HCT116 (cell line): ENCODE measurements around the gene ZNF665. TPM values are rescaled to one million over a fixed set of nuclear protein-coding genes. Genes with fewer than 3 reads are reported as not detected.

Experiments
- ATAC-seq: fragments of 200-7000 bp; cut with Tn5 transposase; 2 replicates; pipeline ENCODE4 v1.9.1; 2020; ENCODE audit warnings: mild to moderate bottlenecking, moderate library complexity
- BruUV-seq: library from RNA; stranded (reverse); fragments of 400-500 nt; replicated peaks from 2 replicates; lab custom pipeline; 2021; lab: Mats Ljungman, UMichigan
- CTCF ChIA-PET: fragments of 300-600 bp; sonication (Branson Sonifier 250); formaldehyde crosslinking; loops from one replicate; lab custom pipeline; 2021; ENCODE audit warnings: antibody characterized with exemption; lab: Charles Lee
- POLR2A ChIA-PET: fragments of 300-600, 350-600 bp; sonication (Branson Sonifier 250); formaldehyde crosslinking; loops from one replicate; lab custom pipeline; 2021; ENCODE audit warnings: antibody characterized with exemption; lab: Charles Lee
- RAD21 ChIA-PET, 2 experiments: fragments of 300-600 bp; sonication (Branson Sonifier 250); formaldehyde crosslinking; loops; one replicate each; lab custom pipeline; 2023; ENCODE audit warnings: low total read pairs in 2 of 2; ENCODE audit not compliant: uncharacterized antibody in 2 of 2, unreplicated experiment in 2 of 2, low non-redundant PET in 1 of 2; lab: Charles Lee
- DNase-seq: peaks from one replicate; pipeline ENCODE4 v3.0.0-alpha.2; 2010; ENCODE audit warnings: low read depth, low spot score
- H2AFZ ChIP-seq: fragments of 200-600 bp; shearing (Covaris generic), sonication (generic); 2 replicates; pipeline ENCODE4 v1.6.1; 2017; ENCODE audit warnings: low read depth, mixed run types, mixed read lengths, antibody characterized with exemption, low read length; ENCODE audit not compliant: poor library complexity, severe bottlenecking
- H3K27ac ChIP-seq: 2 replicates; pipeline ENCODE4 v1.5.1; 2012; ENCODE audit warnings: low read depth, low read length
- H3K27me3 ChIP-seq: fragments of 200-600 bp; sonication (generic); 2 replicates; pipeline ENCODE4 v1.6.1; 2016; ENCODE audit warnings: mixed run types, low read length, mixed read lengths; ENCODE audit not compliant: insufficient read depth
- H3K36me3 ChIP-seq, 2 experiments: fragments of 200-500 bp in 1 of 2; fragments of 200-600 bp in 1 of 2; sonication (Bioruptor generic) in 1 of 2; sonication (generic) in 1 of 2; 2 replicates each; pipeline versions ENCODE4 v1.5.1 to v1.6.1; 2014 to 2016; ENCODE audit warnings: low read length in 2 of 2, inconsistent platforms in 1 of 2, mixed read lengths in 1 of 2, mixed run types in 1 of 2; ENCODE audit not compliant: insufficient read depth in 2 of 2, control insufficient read depth in 1 of 2
- H3K4me1 ChIP-seq, 2 experiments: fragments of 200-600 bp in 1 of 2; sonication (generic) in 1 of 2; 2 replicates each; pipeline versions ENCODE4 v1.5.1 to v1.6.1; 2012 to 2017; ENCODE audit warnings: low read length in 2 of 2, inconsistent platforms in 1 of 2, mild to moderate bottlenecking in 1 of 2, mixed read lengths in 1 of 2, mixed run types in 1 of 2, moderate library complexity in 1 of 2; ENCODE audit not compliant: insufficient read depth in 2 of 2, control insufficient read depth in 1 of 2
- H3K4me2 ChIP-seq: fragments of 200-600 bp; sonication (generic); 2 replicates; pipeline ENCODE4 v1.6.1; 2017; ENCODE audit warnings: mixed run types, low read length, mixed read lengths
- H3K4me3 ChIP-seq, 2 experiments: fragments of 200-600 bp in 1 of 2; sonication (generic) in 1 of 2; replicated peaks in 1 of 2; 2 replicates each; pipeline ENCODE4 v1.5.1; 2011 to 2016; ENCODE audit warnings: low read length in 2 of 2, control low read depth in 1 of 2, low read depth in 1 of 2, mild to moderate bottlenecking in 1 of 2, mixed read lengths in 1 of 2, mixed run types in 1 of 2
- H3K79me2 ChIP-seq: fragments of 200-600 bp; sonication (generic); 2 replicates; pipeline ENCODE4 v1.6.1; 2017; ENCODE audit warnings: mild to moderate bottlenecking, mixed run types, low read length, moderate library complexity, mixed read lengths; ENCODE audit not compliant: insufficient read depth
- H3K9ac ChIP-seq: fragments of 200-600 bp; sonication (generic); 2 replicates; pipeline ENCODE4 v1.6.1; 2016; ENCODE audit warnings: low read length, mixed read lengths
- H3K9me2 ChIP-seq: fragments of 200-600 bp; sonication (generic), shearing (Covaris generic); 2 replicates; pipeline ENCODE4 v1.6.1; 2017; ENCODE audit warnings: mixed run types, mild to moderate bottlenecking, moderate library complexity; ENCODE audit not compliant: insufficient read depth
- H3K9me3 ChIP-seq, 2 experiments: fragments of 200-500 bp in 1 of 2; fragments of 200-600 bp in 1 of 2; sonication (Bioruptor generic) in 1 of 2; sonication (generic) in 1 of 2; 2 replicates each; pipeline ENCODE4 v1.6.1; 2014 to 2017; ENCODE audit warnings: low read length in 2 of 2, mixed read lengths in 2 of 2, inconsistent platforms in 1 of 2, low read depth in 1 of 2, mild to moderate bottlenecking in 1 of 2, mixed run types in 1 of 2, moderate library complexity in 1 of 2; ENCODE audit not compliant: control insufficient read depth in 1 of 2, insufficient read depth in 1 of 2
- H4K20me1 ChIP-seq: fragments of 200-600 bp; sonication (generic), shearing (Covaris generic); 2 replicates; pipeline ENCODE4 v1.6.1; 2017; ENCODE audit warnings: mixed run types, mild to moderate bottlenecking, moderate library complexity; ENCODE audit not compliant: insufficient read depth
- CBX3 ChIP-seq: IDR thresholded peaks from 2 replicates; pipeline ENCODE4 v1.6.1; 2012; ENCODE audit warnings: low read depth
- CEBPB ChIP-seq: IDR thresholded peaks from 2 replicates; pipeline ENCODE4 v1.6.1; 2012; ENCODE audit warnings: low read depth
- ELF1 ChIP-seq: IDR thresholded peaks from 2 replicates; pipeline ENCODE4 v1.6.1; 2012; ENCODE audit warnings: low read depth, borderline replicate concordance
- EZH2 ChIP-seq: fragments of 200-600 bp; sonication (generic); IDR thresholded peaks from 2 replicates; pipeline ENCODE4 v1.6.1; 2017; ENCODE audit warnings: antibody characterized with exemption, mixed run types
- EZH2phosphoT487 ChIP-seq: fragments of 200-600 bp; IDR thresholded peaks from 2 replicates; pipeline ENCODE4 v1.6.1; 2018; ENCODE audit warnings: antibody characterized with exemption, borderline replicate concordance
- JUND ChIP-seq: IDR thresholded peaks from 2 replicates; pipeline ENCODE4 v1.6.1; 2012
- POLR2A ChIP-seq: IDR thresholded peaks from 2 replicates; pipeline ENCODE4 v1.7.0; 2011; ENCODE audit warnings: borderline replicate concordance; ENCODE audit not compliant: insufficient read depth, insufficient read length; ENCODE audit errors: extremely low read depth
- POLR2AphosphoS5 ChIP-seq: IDR thresholded peaks from 2 replicates; pipeline ENCODE4 v1.6.1; 2011; ENCODE audit warnings: mild to moderate bottlenecking, low read depth, low read length, moderate library complexity
- SP1 ChIP-seq: IDR thresholded peaks from 2 replicates; pipeline ENCODE4 v1.6.1; 2012; ENCODE audit warnings: low read depth
- SRF ChIP-seq: IDR thresholded peaks from 2 replicates; pipeline ENCODE4 v1.6.1; 2012; ENCODE audit warnings: low read depth
- TCF7L2 ChIP-seq: IDR thresholded peaks from 2 replicates; pipeline ENCODE4 v1.7.0; 2011; ENCODE audit warnings: borderline replicate concordance, inconsistent platforms; ENCODE audit not compliant: insufficient read depth, insufficient read length; ENCODE audit errors: extremely low read depth
- YY1 ChIP-seq: IDR thresholded peaks from 2 replicates; pipeline ENCODE4 v1.6.1; 2011; ENCODE audit warnings: low read length, low read depth, moderate library complexity, mild to moderate bottlenecking; ENCODE audit not compliant: insufficient replicate concordance; ENCODE audit errors: extremely low read depth
- ZFX ChIP-seq: fragments of 450-650 bp; IDR thresholded peaks from 2 replicates; pipeline ENCODE4 v1.6.1; 2017
- ZNF274 ChIP-seq: fragments of 200-500 bp; sonication (Bioruptor generic); IDR thresholded peaks from 2 replicates; pipeline ENCODE4 v1.6.1; 2014; ENCODE audit warnings: mild to moderate bottlenecking, low read depth, low read length, inconsistent platforms
- intact Hi-C: fragments of 100-400 bp; cut with micrococcal nuclease; formaldehyde crosslinking; loops from 2 replicates; pipeline ENCODE4 v1.10.0; 2022
- total RNA-seq: library from RNA; stranded (reverse); gene quantifications from one replicate; pipeline ENCODE4 v1.2.1, GENCODE V29; 2021; ENCODE audit not compliant: unreplicated experiment

ZNF665 gene
- total RNA-seq, 1 experiment from 2014 or later, result 0.44 TPM

DNA sequence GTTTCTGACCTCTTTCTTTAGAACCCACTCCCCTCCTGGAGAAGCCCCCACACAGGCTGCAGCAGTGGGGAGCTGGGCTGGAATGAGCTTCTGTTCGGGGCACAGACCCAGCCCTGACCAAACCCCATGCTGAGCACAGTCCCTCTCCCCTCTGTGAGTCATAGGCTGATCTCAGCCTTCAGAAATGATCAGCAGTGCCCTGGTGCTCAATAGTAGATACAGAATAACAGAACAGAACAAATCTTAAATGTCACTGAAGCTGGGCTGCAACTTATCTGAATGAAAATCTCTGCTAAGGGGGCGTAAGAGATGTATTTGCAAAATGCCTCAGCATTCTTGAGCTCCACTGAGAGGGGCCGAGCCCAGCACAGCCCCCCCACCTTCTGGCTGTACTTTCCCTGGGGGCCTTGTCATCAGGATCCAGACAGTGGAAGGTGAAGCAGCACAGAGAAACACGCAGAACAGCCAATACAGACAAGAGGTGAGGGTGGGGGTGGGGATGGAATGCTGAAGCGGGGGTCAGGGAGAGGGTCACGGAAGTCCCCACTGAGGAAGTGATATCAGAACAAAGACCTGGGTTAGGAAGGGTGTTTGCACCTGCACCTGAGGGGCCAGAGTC is 9.9 kb downstream of the ZNF665 start:
- DNase-seq, result no peak
- Histone ChIP-seq H3K9me3 (peaks cover 0 to 3% of the 10 kb centered on the region in 2 experiments; a peak in 2 of 4 replicates), H3K4me2 (no peak overlapping the region), H3K9ac (no peak overlapping the region), H3K4me3 (no peak overlapping the region), H3K9me2 (no peaks in the 10 kb centered on the region), H3K79me2 (no peaks in the 10 kb centered on the region), H4K20me1 (no peaks in the 10 kb centered on the region), H3K27ac (no peak overlapping the region), H3K27me3 (no peaks in the 10 kb centered on the region), H3K36me3 (no peaks in the 10 kb centered on the region), H2AFZ (no peak overlapping the region), H3K4me1 (no peaks in the 10 kb centered on the region)
- no peak for ATAC-seq
- RAD21 ChIA-PET, result no interaction called here
- no TSS peak for BruUV-seq
- CTCF ChIA-PET, result no interaction called here
- TF ChIP-seq POLR2AphosphoS5, result no peak
- TF ChIP-seq ELF1, result no peak
- no peak for TF ChIP-seq POLR2A
- no peak for TF ChIP-seq ZNF274
- no peak for TF ChIP-seq CEBPB
- no peak for TF ChIP-seq TCF7L2
- no peak for TF ChIP-seq SRF
- TF ChIP-seq JUND, result no peak
- TF ChIP-seq CBX3, result no peak
- TF ChIP-seq EZH2phosphoT487, result no peak
- no peak for TF ChIP-seq EZH2
- no peak for TF ChIP-seq YY1
- no peak for TF ChIP-seq ZFX
- no peak for TF ChIP-seq SP1
- intact Hi-C loops, result no loop called here
- POLR2A ChIA-PET, result no interaction called here
